Sigmoid colon (tissue), 4 donors: ENCODE measurements around the gene NME2.

Source experiments
- CTCF ChIP-seq, 4 experiments: fragments of 450-650 bp in 3 of 4; fragments of 200-600 bp in 1 of 4; IDR thresholded peaks; one replicate each; pipeline ENCODE4 v1.5.1; 2016 to 2019; ENCODE audit warnings: antibody characterized with exemption in 4 of 4, mild to moderate bottlenecking in 3 of 4, moderate library complexity in 2 of 4
- POLR2AphosphoS5 ChIP-seq, 4 donors: sonication (generic); formaldehyde crosslinking; IDR thresholded peaks; one replicate each; pipeline ENCODE4 v1.6.1; 2017; ENCODE audit warnings: antibody characterized with exemption in 4 of 4

GRCh38 chr17:51124640-51125503 lies 41.3 kb upstream of the NME2 start:
- TF ChIP-seq POLR2AphosphoS5 (IDR thresholded peaks at IDR 0.05), result no peak
- TF ChIP-seq CTCF (IDR thresholded peaks at IDR 0.05), result no peak
